ENCODE data around the gene CCDC187. TPM values are rescaled to one million over a fixed set of nuclear protein-coding genes. Genes with fewer than 3 reads are reported as not detected.

Gene CCDC187
- total and polyA plus RNA-seq, 2 of the 4 experiments (the other 2 are of a cell fraction), result not detected

GRCh38 chr9:136253246-136254130, 50.4 kb downstream of the CCDC187 start:
- Histone ChIP-seq H3K9me1 (ENCODE audit: insufficient read depth, low read length) (no peaks in the 10 kb centered on the region), H3K79me1 (ENCODE audit: low read depth in 1 of 2, low read length in 2 of 2) (no peaks in the 10 kb centered on the region), H4K91ac (ENCODE audit: insufficient read depth, low read depth, low read length) (no peak overlapping the region), H3K27me3 (ENCODE audit: control insufficient read depth, insufficient read depth, low read length) (peaks cover 34% of the 10 kb centered on the region; the same call in 1 of the 2 replicates), H3K18ac (ENCODE audit: low read depth, low read length) (no peak overlapping the region), H2BK5ac (ENCODE audit: low read depth, low read length, poor library complexity, severe bottlenecking) (no peak overlapping the region), H2BK15ac (ENCODE audit: low read depth, low read length) (no peak overlapping the region), H3K4me3 (ENCODE audit: insufficient read depth, low read depth, low read length) (no peak overlapping the region), H2AFZ (replicated peaks; ENCODE audit: low read length, poor library complexity) (no peak overlapping the region), H2BK20ac (ENCODE audit: low read depth, low read length) (no peak overlapping the region), H4K20me1 (ENCODE audit: insufficient read depth, low read length) (no peaks in the 10 kb centered on the region), H3K56ac (ENCODE audit: extremely low read depth, insufficient read depth, low read length) (no peak overlapping the region), H2AK9ac (replicated peaks; ENCODE audit: low read depth, low read length, poor library complexity) (no peak overlapping the region), H2BK120ac (ENCODE audit: low read depth, low read length) (no peak overlapping the region), H3K23ac (ENCODE audit: low read depth, low read length) (no peak overlapping the region), H3K4me1 (ENCODE audit: control insufficient read depth, insufficient read depth, low read length) (peaks cover 5% of the 10 kb centered on the region), H3K27ac (ENCODE audit: insufficient read depth, low read length) (no peak overlapping the region), H4K5ac (ENCODE audit: low read depth, low read length) (no peak overlapping the region), H3K9ac (ENCODE audit: low read depth, low read length) (no peak overlapping the region), H3K9me3 (ENCODE audit: control insufficient read depth, insufficient read depth, low read length) (no peaks in the 10 kb centered on the region), H4K8ac (ENCODE audit: low read depth in 2 of 2, low read length in 2 of 2) (no peak overlapping the region), H2AK5ac (ENCODE audit: low read depth, low read length) (no peak overlapping the region), H3K36me3 (ENCODE audit: control insufficient read depth, insufficient read depth, low read length) (no peaks in the 10 kb centered on the region), H3K4ac (ENCODE audit: low read depth, low read length) (no peak overlapping the region), H3K4me2 (ENCODE audit: low read depth, low read length) (no peak overlapping the region), H3K14ac (replicated peaks; ENCODE audit: low read depth, low read length) (no peak overlapping the region)
- dilution Hi-C loops (cut with HindIII; ENCODE audit: low sequenced_read_pairs, unreplicated experiment), result no loop called here
- WGBS, 2 experiments (ENCODE audit: extremely low coverage in 2 of 2, insufficient read length in 1 of 2), result 65% methylated on average over 11 of the region's 32 CpGs; no CpG with 5 or more reads in 1 of the 2 experiments
- ChIA-PET CTCF (no interaction called here), POLR2A (ENCODE audit: unreplicated experiment) (no interaction called here)
- in situ Hi-C loops (cut with MboI; ENCODE audit: low sequenced_read_pairs), result no loop called here
- TF ChIP-seq CTCF (conservative IDR thresholded peaks at IDR 0.05; ENCODE audit: low read depth, low read length) (no peak), MAFK (IDR thresholded peaks at IDR 0.05; ENCODE audit: low read depth, low read length) (no peak), RFX5 (IDR thresholded peaks at IDR 0.05; ENCODE audit: low read depth, low read length) (no peak), CHD1 (IDR thresholded peaks at IDR 0.05; ENCODE audit: low read depth, low read length) (no peak), RCOR1 (IDR thresholded peaks at IDR 0.05; ENCODE audit: insufficient replicate concordance, low read length) (no peak), POLR2A (IDR thresholded peaks at IDR 0.05; ENCODE audit: low read depth, low read length) (no peak), CEBPB (IDR thresholded peaks at IDR 0.05; ENCODE audit: low read depth, low read length) (no peak), FOS (IDR thresholded peaks at IDR 0.05; ENCODE audit: low read depth, low read length) (no peak), SMC3 (IDR thresholded peaks at IDR 0.05; ENCODE audit: low read depth, low read length) (no peak), USF2 (IDR thresholded peaks at IDR 0.05; ENCODE audit: low read depth, low read length) (no peak), RAD21 (IDR thresholded peaks at IDR 0.05; ENCODE audit: low read length) (no peak)
- no peak for DNase-seq
- intact Hi-C loops (cut with micrococcal nuclease), result no loop called here
- ATAC-seq (ENCODE audit: low read depth), result no peak
- no TSS peak for BruUV-seq (replicated peaks)
